SH-SY5Y (cell line): Measurements from ENCODE around the gene LTA4H.

Experiments used
- GATA2 ChIP-seq: IDR thresholded peaks from 2 replicates; pipeline ENCODE4 v1.6.1; 2011; ENCODE audit warnings: mild to moderate bottlenecking, low read depth, low read length
- GATA3 ChIP-seq: IDR thresholded peaks from 2 replicates; pipeline ENCODE4 v1.6.1; 2011; ENCODE audit warnings: low read depth, mild to moderate bottlenecking, low read length, moderate library complexity

DNA sequence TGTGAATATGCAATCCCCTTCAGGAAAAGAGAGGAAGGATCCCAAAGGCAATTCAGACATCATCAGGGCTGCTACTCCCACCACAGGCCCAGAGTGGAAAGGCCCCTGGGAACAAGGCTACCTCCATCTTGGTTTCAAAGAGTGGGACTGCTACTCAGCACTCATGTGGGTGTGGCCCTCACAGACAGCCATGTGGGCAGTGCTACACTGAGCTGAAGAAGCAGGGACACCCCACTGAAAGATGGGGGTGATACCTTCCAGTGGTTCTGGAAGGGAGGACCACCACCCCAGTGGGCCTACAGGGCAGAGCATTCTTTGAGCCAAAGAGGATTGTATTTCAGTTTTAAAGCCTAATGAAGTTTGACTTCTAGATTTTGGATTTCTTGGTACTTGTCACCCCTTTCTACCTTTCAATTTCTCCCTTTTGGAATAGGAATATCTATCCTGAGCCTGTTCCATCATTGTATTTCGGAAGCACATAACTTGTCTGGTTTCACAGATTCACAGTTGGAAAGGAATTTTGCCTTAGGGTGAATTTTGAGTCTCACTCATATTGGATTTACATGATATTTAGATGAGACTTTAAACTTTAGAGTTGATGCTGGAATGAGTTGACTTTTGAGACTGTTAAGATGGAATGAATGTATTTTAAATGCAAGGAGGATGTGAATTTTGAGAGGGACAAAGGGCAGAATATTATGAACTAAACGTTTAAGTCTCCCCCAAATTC lies 16.5 kb upstream of the LTA4H start:
- TF ChIP-seq GATA2 (no peak), GATA3 (no peak)
